ENCODE results near the gene CBY1. TPM values are rescaled to one million over a fixed set of nuclear protein-coding genes. Genes with fewer than 3 reads are reported as not detected.
A peak's percentile ranks its signal among the peaks of the same experiment; 100 is the strongest.

Gene CBY1
- total and polyA plus RNA-seq, 9 of the 15 experiments (the other 6 are each of a cell fraction or from before 2014, with no cell fraction given) = 5.7 to 19.7 (median 10.8) TPM

DNA sequence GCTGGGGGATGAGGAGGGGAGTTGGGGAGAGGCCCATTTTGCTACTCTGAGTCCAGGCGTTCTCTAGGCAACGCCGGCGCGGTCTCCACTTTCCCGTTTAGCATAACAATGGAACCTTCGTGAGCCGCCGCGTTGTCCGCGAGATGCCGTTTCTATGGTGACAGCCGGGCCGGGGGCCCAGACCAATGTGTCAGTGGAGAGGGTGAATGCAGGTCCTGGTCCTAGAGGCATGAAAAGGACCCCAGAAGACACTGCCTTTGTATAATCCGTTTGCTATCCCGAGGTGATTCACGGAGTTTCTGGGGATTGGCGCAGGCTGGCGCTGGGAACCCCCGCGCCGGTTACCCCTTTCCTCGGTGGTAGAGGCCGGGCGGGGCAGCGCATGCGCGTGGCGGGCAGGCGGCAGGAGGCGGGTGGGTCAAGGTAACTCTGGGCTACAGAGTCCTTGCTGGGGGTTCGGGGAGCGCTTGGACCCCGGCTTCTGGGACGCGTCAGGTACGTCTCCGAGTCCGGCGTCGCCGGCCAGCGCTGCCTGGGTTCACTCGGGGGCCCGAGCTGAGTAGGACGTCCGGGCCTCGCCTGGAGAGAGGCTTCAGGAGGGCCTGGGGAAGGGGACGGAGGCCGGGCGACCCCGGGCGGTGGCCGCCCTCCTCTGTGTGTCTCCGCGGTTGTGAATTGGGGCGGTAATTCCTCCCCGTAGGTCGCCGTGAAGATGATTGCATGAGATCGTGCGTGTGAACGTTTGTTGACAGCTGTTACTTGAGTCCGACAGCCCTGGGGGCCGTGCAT is at the start of gene CBY1, which contains the start of gene FAM227A (continued):
- TF ChIP-seq, protein P1, sequence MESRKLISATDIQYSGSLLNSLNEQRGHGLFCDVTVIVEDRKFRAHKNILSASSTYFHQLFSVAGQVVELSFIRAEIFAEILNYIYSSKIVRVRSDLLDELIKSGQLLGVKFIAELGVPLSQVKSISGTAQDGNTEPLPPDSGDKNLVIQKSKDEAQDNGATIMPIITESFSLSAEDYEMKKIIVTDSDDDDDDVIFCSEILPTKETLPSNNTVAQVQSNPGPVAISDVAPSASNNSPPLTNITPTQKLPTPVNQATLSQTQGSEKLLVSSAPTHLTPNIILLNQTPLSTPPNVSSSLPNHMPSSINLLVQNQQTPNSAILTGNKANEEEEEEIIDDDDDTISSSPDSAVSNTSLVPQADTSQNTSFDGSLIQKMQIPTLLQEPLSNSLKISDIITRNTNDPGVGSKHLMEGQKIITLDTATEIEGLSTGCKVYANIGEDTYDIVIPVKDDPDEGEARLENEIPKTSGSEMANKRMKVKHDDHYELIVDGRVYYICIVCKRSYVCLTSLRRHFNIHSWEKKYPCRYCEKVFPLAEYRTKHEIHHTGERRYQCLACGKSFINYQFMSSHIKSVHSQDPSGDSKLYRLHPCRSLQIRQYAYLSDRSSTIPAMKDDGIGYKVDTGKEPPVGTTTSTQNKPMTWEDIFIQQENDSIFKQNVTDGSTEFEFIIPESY (CRISPR knock-in tag; IDR thresholded peaks at IDR 0.05) = no peak
- TF ChIP-seq, protein P2, sequence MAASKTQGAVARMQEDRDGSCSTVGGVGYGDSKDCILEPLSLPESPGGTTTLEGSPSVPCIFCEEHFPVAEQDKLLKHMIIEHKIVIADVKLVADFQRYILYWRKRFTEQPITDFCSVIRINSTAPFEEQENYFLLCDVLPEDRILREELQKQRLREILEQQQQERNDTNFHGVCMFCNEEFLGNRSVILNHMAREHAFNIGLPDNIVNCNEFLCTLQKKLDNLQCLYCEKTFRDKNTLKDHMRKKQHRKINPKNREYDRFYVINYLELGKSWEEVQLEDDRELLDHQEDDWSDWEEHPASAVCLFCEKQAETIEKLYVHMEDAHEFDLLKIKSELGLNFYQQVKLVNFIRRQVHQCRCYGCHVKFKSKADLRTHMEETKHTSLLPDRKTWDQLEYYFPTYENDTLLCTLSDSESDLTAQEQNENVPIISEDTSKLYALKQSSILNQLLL (CRISPR knock-in tag; IDR thresholded peaks at IDR 0.05; ENCODE audit: borderline replicate concordance) = no peak
- TF ChIP-seq ARNT (IDR thresholded peaks at IDR 0.05) = no peak
- peak; percentile 49; the same call in 1 of the 2 replicates for TF ChIP-seq SP1 (CRISPR knock-in tag; IDR thresholded peaks at IDR 0.05)
- no peak for TF ChIP-seq SP2 (IDR thresholded peaks at IDR 0.05; ENCODE audit: extremely low read depth, low read depth, low read length, poor library complexity, severe bottlenecking)
- no peak for TF ChIP-seq ARID2 (IDR thresholded peaks at IDR 0.05)
- TF ChIP-seq CBFA2T2 (conservative IDR thresholded peaks at IDR 0.05) = no peak
- peak; percentile 98 for TF ChIP-seq JUND (IDR thresholded peaks at IDR 0.05; ENCODE audit: borderline replicate concordance, low read depth, low read length)
- TF ChIP-seq JUND (tag; IDR thresholded peaks at IDR 0.05; ENCODE audit: borderline replicate concordance, low read depth, low read length) = no peak
- peak; percentile 72 for TF ChIP-seq ASH1L (IDR thresholded peaks at IDR 0.05; ENCODE audit: borderline replicate concordance, low read depth, partially characterized antibody)
- no peak for TF ChIP-seq ZNF444 (CRISPR knock-in tag; IDR thresholded peaks at IDR 0.05)
- TF ChIP-seq SOX6 (IDR thresholded peaks at IDR 0.05) = peak; percentile 96
- TF ChIP-seq, protein P3, sequence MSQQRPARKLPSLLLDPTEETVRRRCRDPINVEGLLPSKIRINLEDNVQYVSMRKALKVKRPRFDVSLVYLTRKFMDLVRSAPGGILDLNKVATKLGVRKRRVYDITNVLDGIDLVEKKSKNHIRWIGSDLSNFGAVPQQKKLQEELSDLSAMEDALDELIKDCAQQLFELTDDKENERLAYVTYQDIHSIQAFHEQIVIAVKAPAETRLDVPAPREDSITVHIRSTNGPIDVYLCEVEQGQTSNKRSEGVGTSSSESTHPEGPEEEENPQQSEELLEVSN (IDR thresholded peaks at IDR 0.05; ENCODE audit: borderline replicate concordance in 1 of 2, extremely low read depth in 1 of 2, insufficient read depth in 1 of 2, insufficient read length in 1 of 2, low read depth in 1 of 2, low read length in 1 of 2, poor library complexity in 1 of 2, severe bottlenecking in 1 of 2) = peak in 1 of 2 experiments; percentile 13
- TF ChIP-seq KAT8 (IDR thresholded peaks at IDR 0.05; ENCODE audit: low read depth) = no peak
- TF ChIP-seq ZNF717 (CRISPR knock-in tag; IDR thresholded peaks at IDR 0.05) = no peak
- TF ChIP-seq, protein P4, sequence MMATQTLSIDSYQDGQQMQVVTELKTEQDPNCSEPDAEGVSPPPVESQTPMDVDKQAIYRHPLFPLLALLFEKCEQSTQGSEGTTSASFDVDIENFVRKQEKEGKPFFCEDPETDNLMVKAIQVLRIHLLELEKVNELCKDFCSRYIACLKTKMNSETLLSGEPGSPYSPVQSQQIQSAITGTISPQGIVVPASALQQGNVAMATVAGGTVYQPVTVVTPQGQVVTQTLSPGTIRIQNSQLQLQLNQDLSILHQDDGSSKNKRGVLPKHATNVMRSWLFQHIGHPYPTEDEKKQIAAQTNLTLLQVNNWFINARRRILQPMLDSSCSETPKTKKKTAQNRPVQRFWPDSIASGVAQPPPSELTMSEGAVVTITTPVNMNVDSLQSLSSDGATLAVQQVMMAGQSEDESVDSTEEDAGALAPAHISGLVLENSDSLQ (IDR thresholded peaks at IDR 0.05) = peak; percentile 25; the same call in 1 of the 2 replicates
- peak; percentile 76; the same call in 1 of the 2 replicates for TF ChIP-seq SREBF1 (IDR thresholded peaks at IDR 0.05; ENCODE audit: borderline replicate concordance, low read depth, low read length)
- no peak for TF ChIP-seq THRAP3 (IDR thresholded peaks at IDR 0.05; ENCODE audit: borderline replicate concordance)
- TF ChIP-seq ZSCAN29 (IDR thresholded peaks at IDR 0.05) = no peak
- TF ChIP-seq, protein P5, sequence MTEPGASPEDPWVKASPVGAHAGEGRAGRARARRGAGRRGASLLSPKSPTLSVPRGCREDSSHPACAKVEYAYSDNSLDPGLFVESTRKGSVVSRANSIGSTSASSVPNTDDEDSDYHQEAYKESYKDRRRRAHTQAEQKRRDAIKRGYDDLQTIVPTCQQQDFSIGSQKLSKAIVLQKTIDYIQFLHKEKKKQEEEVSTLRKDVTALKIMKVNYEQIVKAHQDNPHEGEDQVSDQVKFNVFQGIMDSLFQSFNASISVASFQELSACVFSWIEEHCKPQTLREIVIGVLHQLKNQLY (CRISPR knock-in tag; conservative IDR thresholded peaks at IDR 0.05) = no peak
- TF ChIP-seq ZNF232 (CRISPR knock-in tag; IDR thresholded peaks at IDR 0.05) = no peak
- TF ChIP-seq FOXJ2 (tag; IDR thresholded peaks at IDR 0.05) = peak; percentile 81
